GM12878 (cell line): Measurements from ENCODE around the gene TOP1. TPM values are rescaled to one million over a fixed set of nuclear protein-coding genes. Genes with fewer than 3 reads are reported as not detected.

Experiments used
- ASH2L ChIP-seq: fragments of 300-600, 200-600 bp; sonication (generic); IDR thresholded peaks from 2 replicates; pipeline ENCODE4 v1.6.1; 2017; ENCODE audit warnings: low read depth, mild to moderate bottlenecking, borderline replicate concordance
- BHLHE40 ChIP-seq, 2 experiments: fragments of 450-650 bp in 1 of 2; IDR thresholded peaks; 2 replicates each; pipeline ENCODE4 v1.6.1; 2011 to 2017; ENCODE audit warnings: low read depth in 2 of 2, borderline replicate concordance in 1 of 2, improper control_type of control experiment in 1 of 2, low read length in 1 of 2, mild to moderate bottlenecking in 1 of 2
- EGR1 ChIP-seq, 2 experiments: IDR thresholded peaks; 1 replicate in 1 of 2; 2 replicates in 1 of 2; pipeline ENCODE4 v1.6.1; 2011 to 2012; ENCODE audit warnings: low read depth in 2 of 2, low read length in 2 of 2, borderline replicate concordance in 1 of 2, mild to moderate bottlenecking in 1 of 2, moderate library complexity in 1 of 2
- FOXK2 ChIP-seq: fragments of 450-650 bp; IDR thresholded peaks from 2 replicates; pipeline ENCODE4 v1.6.1; 2017; ENCODE audit warnings: mild to moderate bottlenecking, moderate library complexity
- HDAC6 ChIP-seq: fragments of 200-600 bp; sonication (generic); IDR thresholded peaks from one replicate; pipeline ENCODE4 v1.8.0; 2017; ENCODE audit warnings: antibody characterized with exemption; ENCODE audit not compliant: unreplicated experiment
- HDGF ChIP-seq: fragments of 450-650 bp; IDR thresholded peaks from 2 replicates; pipeline ENCODE4 v1.6.1; 2016; ENCODE audit warnings: antibody characterized with exemption
- IKZF1 ChIP-seq: fragments of 450-650 bp; conservative IDR thresholded peaks from 2 replicates; pipeline ENCODE4 v1.6.1; 2017; ENCODE audit warnings: antibody characterized with exemption, mild to moderate bottlenecking
- KLF5 ChIP-seq: fragments of 450-650 bp; IDR thresholded peaks from 2 replicates; pipeline ENCODE4 v1.6.1; 2014; ENCODE audit warnings: mild to moderate bottlenecking; ENCODE audit not compliant: partially characterized antibody
- MEF2A ChIP-seq: IDR thresholded peaks from 2 replicates; pipeline ENCODE4 v1.6.1; 2011; ENCODE audit warnings: low read depth, mild to moderate bottlenecking, low read length, moderate library complexity; ENCODE audit not compliant: insufficient read depth
- NFYB ChIP-seq: IDR thresholded peaks from 2 replicates; pipeline ENCODE4 v1.6.1; 2011; ENCODE audit warnings: low read depth, mild to moderate bottlenecking, low read length, improper control_type of control experiment, moderate library complexity; ENCODE audit not compliant: insufficient read depth
- NRF1 ChIP-seq: conservative IDR thresholded peaks from 2 replicates; pipeline ENCODE4 v1.6.1; 2011; ENCODE audit warnings: mild to moderate bottlenecking, low read depth, low read length, improper control_type of control experiment
- POLR2A ChIP-seq: IDR thresholded peaks from 2 replicates; pipeline ENCODE4 v1.6.1; 2011; ENCODE audit warnings: low read depth, mild to moderate bottlenecking, low read length
- RFX5 ChIP-seq: IDR thresholded peaks from 2 replicates; pipeline ENCODE4 v1.6.1; 2011; ENCODE audit warnings: low read depth, low read length, improper control_type of control experiment
- STAT1 ChIP-seq: fragments of 450-650 bp; conservative IDR thresholded peaks from 2 replicates; pipeline ENCODE4 v1.6.1; 2014; ENCODE audit warnings: antibody characterized with exemption, mild to moderate bottlenecking
- TARDBP ChIP-seq: IDR thresholded peaks from 2 replicates; pipeline ENCODE4 v1.6.1; 2016; ENCODE audit warnings: borderline replicate concordance
- TCF7 ChIP-seq: IDR thresholded peaks from 2 replicates; pipeline ENCODE4 v1.6.1; 2014; ENCODE audit warnings: antibody characterized with exemption, borderline replicate concordance
- WRNIP1 ChIP-seq: IDR thresholded peaks from 2 replicates; pipeline ENCODE4 v1.6.1; 2011; ENCODE audit warnings: low read depth, low read length, improper control_type of control experiment, borderline replicate concordance
- YY1 ChIP-seq: IDR thresholded peaks from 2 replicates; pipeline ENCODE4 v1.6.1; 2011; ENCODE audit warnings: low read depth, mild to moderate bottlenecking, low read length
- ZNF274 ChIP-seq: IDR thresholded peaks from one replicate; pipeline ENCODE4 v1.8.0; 2011; ENCODE audit not compliant: insufficient read length, insufficient read depth
- polyA plus RNA-seq, 11 experiments: library from polyadenylated mRNA; depleted of rRNA in 4 of 11; unstranded in 6 of 11; stranded (reverse) in 5 of 11; fragments of >200 nt; fragmentation: Nextera tagmentation in 4 of 11; fragmentation: Illumina TruSeq in 1 of 11; extraction: Ambion mirVana in 4 of 11; extraction: Trizol in 1 of 11; gene quantifications; 1 replicate in 1 of 11; 2 replicates in 10 of 11; pipeline versions ENCODE4 v1.2.1 to v1.2.3, GENCODE V29; 2011 to 2016; ENCODE audit warnings: inconsistent platforms in 2 of 11, missing spikeins in 2 of 11, low read depth in 1 of 11
- total RNA-seq, 4 experiments: library from RNA; depleted of rRNA in 3 of 4; stranded (reverse); fragments of >200 nt in 3 of 4; fragmentation: Illumina TruSeq in 1 of 4; extraction: Trizol in 1 of 4; gene quantifications; 2 replicates each; pipeline versions ENCODE4 v1.2.1 to v1.2.3, GENCODE V29; 2013 to 2021
- TF ChIP-seq, protein P1 (sequence below): IDR thresholded peaks from 2 replicates; pipeline ENCODE4 v1.6.1; 2012; ENCODE audit warnings: low read depth, low read length, improper control_type of control experiment
- TF ChIP-seq, protein P2 (sequence below): IDR thresholded peaks from 2 replicates; pipeline ENCODE4 v1.6.1; 2012; ENCODE audit warnings: low read depth, low read length, improper control_type of control experiment
- TF ChIP-seq, protein P3 (sequence below): fragments of 450-650 bp; conservative IDR thresholded peaks from 2 replicates; pipeline ENCODE4 v1.6.1; 2017; ENCODE audit warnings: mild to moderate bottlenecking, moderate library complexity
- TF ChIP-seq, protein P4 (sequence below): IDR thresholded peaks from 2 replicates; pipeline ENCODE4 v1.6.1; 2011; ENCODE audit warnings: low read depth, low read length, improper control_type of control experiment, borderline replicate concordance
- TF ChIP-seq, protein P5 (sequence below): fragments of 450-650 bp; IDR thresholded peaks from 2 replicates; pipeline ENCODE4 v1.6.1; 2017; ENCODE audit warnings: borderline replicate concordance

Gene TOP1
- total and polyA plus RNA-seq, 10 of the 15 experiments (the other 5 are each of a cell fraction or from before 2014, with no cell fraction given): 21.5 to 128 (median 47.3) TPM

DNA sequence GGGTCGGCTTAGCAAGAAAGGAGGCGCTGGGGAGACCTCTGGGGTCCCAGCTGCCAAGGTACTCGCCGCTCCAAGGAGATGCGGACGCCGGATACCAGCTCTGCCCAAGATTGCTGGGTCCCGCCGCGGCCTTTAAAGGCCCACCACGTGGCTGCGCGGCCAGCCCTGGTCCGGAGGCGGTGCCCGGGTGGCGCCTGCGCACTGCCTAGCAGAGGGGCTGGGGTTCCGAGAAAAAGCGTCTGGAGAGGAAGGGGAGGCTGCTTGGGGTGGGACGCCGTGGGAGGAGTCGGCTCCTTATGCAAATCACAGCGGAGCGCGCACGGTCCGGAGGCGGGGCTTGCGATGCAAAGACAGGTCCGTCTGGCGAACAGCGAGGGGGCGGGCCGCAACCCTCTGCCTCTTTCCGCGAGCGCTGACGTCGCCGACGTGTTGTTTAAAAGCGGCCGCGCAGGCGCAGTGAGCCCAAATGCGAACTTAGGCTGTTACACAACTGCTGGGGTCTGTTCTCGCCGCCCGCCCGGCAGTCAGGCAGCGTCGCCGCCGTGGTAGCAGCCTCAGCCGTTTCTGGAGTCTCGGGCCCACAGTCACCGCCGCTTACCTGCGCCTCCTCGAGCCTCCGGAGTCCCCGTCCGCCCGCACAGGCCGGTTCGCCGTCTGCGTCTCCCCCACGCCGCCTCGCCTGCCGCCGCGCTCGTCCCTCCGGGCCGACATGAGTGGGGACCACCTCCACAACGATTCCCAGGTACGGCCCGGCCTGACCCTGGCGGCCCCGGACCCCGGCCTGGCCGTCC, at the start of gene TOP1 (continued):
- TF ChIP-seq, protein P1, sequence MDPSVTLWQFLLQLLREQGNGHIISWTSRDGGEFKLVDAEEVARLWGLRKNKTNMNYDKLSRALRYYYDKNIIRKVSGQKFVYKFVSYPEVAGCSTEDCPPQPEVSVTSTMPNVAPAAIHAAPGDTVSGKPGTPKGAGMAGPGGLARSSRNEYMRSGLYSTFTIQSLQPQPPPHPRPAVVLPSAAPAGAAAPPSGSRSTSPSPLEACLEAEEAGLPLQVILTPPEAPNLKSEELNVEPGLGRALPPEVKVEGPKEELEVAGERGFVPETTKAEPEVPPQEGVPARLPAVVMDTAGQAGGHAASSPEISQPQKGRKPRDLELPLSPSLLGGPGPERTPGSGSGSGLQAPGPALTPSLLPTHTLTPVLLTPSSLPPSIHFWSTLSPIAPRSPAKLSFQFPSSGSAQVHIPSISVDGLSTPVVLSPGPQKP: 0 out of 2 replicates have a peak, but pooled peaks have one; percentile 19
- TF ChIP-seq STAT1: no peak
- TF ChIP-seq, protein P2, sequence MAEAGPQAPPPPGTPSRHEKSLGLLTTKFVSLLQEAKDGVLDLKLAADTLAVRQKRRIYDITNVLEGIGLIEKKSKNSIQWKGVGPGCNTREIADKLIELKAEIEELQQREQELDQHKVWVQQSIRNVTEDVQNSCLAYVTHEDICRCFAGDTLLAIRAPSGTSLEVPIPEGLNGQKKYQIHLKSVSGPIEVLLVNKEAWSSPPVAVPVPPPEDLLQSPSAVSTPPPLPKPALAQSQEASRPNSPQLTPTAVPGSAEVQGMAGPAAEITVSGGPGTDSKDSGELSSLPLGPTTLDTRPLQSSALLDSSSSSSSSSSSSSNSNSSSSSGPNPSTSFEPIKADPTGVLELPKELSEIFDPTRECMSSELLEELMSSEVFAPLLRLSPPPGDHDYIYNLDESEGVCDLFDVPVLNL: peak; percentile 93
- no peak for TF ChIP-seq ASH2L
- 0 out of 2 replicates have a peak, but pooled peaks have one; percentile 57 for TF ChIP-seq WRNIP1
- TF ChIP-seq YY1: no peak
- TF ChIP-seq, protein P3, sequence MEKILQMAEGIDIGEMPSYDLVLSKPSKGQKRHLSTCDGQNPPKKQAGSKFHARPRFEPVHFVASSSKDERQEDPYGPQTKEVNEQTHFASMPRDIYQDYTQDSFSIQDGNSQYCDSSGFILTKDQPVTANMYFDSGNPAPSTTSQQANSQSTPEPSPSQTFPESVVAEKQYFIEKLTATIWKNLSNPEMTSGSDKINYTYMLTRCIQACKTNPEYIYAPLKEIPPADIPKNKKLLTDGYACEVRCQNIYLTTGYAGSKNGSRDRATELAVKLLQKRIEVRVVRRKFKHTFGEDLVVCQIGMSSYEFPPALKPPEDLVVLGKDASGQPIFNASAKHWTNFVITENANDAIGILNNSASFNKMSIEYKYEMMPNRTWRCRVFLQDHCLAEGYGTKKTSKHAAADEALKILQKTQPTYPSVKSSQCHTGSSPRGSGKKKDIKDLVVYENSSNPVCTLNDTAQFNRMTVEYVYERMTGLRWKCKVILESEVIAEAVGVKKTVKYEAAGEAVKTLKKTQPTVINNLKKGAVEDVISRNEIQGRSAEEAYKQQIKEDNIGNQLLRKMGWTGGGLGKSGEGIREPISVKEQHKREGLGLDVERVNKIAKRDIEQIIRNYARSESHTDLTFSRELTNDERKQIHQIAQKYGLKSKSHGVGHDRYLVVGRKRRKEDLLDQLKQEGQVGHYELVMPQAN: peak; percentile 97
- TF ChIP-seq BHLHE40 (IDR thresholded peaks at IDR 0.05; ENCODE audit: borderline replicate concordance in 1 of 2, low read depth in 2 of 2, low read length in 1 of 2): peak; percentile 95 to 98
- peak in 1 of 2 experiments; percentile 68; a peak in 1 of 3 replicates for TF ChIP-seq EGR1 (IDR thresholded peaks at IDR 0.05; ENCODE audit: borderline replicate concordance in 1 of 2, low read depth in 2 of 2, low read length in 2 of 2)
- TF ChIP-seq, protein P4, sequence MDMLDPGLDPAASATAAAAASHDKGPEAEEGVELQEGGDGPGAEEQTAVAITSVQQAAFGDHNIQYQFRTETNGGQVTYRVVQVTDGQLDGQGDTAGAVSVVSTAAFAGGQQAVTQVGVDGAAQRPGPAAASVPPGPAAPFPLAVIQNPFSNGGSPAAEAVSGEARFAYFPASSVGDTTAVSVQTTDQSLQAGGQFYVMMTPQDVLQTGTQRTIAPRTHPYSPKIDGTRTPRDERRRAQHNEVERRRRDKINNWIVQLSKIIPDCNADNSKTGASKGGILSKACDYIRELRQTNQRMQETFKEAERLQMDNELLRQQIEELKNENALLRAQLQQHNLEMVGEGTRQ: peak; percentile 76
- no peak for TF ChIP-seq HDAC6
- peak; percentile 100 for TF ChIP-seq HDGF
- TF ChIP-seq RFX5: peak; percentile 47; the same call in 1 of the 2 replicates
- TF ChIP-seq, protein P5, sequence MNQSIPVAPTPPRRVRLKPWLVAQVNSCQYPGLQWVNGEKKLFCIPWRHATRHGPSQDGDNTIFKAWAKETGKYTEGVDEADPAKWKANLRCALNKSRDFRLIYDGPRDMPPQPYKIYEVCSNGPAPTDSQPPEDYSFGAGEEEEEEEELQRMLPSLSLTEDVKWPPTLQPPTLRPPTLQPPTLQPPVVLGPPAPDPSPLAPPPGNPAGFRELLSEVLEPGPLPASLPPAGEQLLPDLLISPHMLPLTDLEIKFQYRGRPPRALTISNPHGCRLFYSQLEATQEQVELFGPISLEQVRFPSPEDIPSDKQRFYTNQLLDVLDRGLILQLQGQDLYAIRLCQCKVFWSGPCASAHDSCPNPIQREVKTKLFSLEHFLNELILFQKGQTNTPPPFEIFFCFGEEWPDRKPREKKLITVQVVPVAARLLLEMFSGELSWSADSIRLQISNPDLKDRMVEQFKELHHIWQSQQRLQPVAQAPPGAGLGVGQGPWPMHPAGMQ: no peak
- TF ChIP-seq FOXK2: peak; percentile 49
- TF ChIP-seq MEF2A: no peak
- no peak for TF ChIP-seq KLF5
- TF ChIP-seq ZNF274: no peak
- peak; percentile 58 for TF ChIP-seq NRF1
- TF ChIP-seq IKZF1: peak; percentile 40; the same call in 1 of the 2 replicates
- peak; percentile 96 for TF ChIP-seq POLR2A
- peak; percentile 34; the same call in 1 of the 2 replicates for TF ChIP-seq NFYB
- no peak for TF ChIP-seq TCF7
- TF ChIP-seq TARDBP: no peak; the same call in 1 of the 2 replicates
